Stomach (tissue), 19 donors: ENCODE results near the gene TSC22D4. TPM values are rescaled to one million over a fixed set of nuclear protein-coding genes. Genes with fewer than 3 reads are reported as not detected.
"Not testable (repeated sequence)": the region's sequence is repeated elsewhere in the genome, so short reads cannot be mapped to it uniquely, and the experiment has no call there.

Source experiments
- DNase-seq, 2 donors: peaks; one replicate each; pipeline versions ENCODE4 v3.0.0 to v3.0.0-alpha.2; 2013 to 2019
- H3K27ac ChIP-seq, 5 donors: fragments of 200-600 bp in 4 of 5; sonication (generic) in 4 of 5; one replicate each; pipeline ENCODE4 v1.5.1; 2013 to 2019; ENCODE audit warnings: mild to moderate bottlenecking in 1 of 5, moderate library complexity in 1 of 5
- H3K27me3 ChIP-seq, 3 donors: fragments of 200-600 bp; sonication (generic); one replicate each; pipeline ENCODE4 v1.5.1; 2017 to 2019; ENCODE audit warnings: mixed run types in 1 of 3
- H3K36me3 ChIP-seq, 4 donors: fragments of 200-600 bp; sonication (generic); 1 replicate in 3 of 4; 2 replicates in 1 of 4; pipeline ENCODE4 v1.5.1; 2016 to 2019
- H3K4me1 ChIP-seq, 4 donors: fragments of 200-600 bp; sonication (generic); one replicate each; pipeline ENCODE4 v1.5.1; 2016 to 2019
- H3K4me3 ChIP-seq, 4 donors: fragments of 200-600 bp; sonication (generic) in 3 of 4; one replicate each; pipeline ENCODE4 v1.5.1; 2016 to 2019; ENCODE audit warnings: mild to moderate bottlenecking in 1 of 4
- H3K9me3 ChIP-seq, 4 donors: fragments of 200-600 bp; sonication (generic); one replicate each; pipeline ENCODE4 v1.5.1; 2016 to 2019
- CTCF ChIP-seq, 7 experiments: fragments of 450-650 bp in 4 of 7; fragments of 200-600 bp in 3 of 7; sonication (generic) in 3 of 7; IDR thresholded peaks; one replicate each; pipeline ENCODE4 v1.5.1; 2016 to 2019; ENCODE audit warnings: antibody characterized with exemption in 7 of 7, control low read depth in 2 of 7, mild to moderate bottlenecking in 1 of 7
- EP300 ChIP-seq: sonication (generic); formaldehyde crosslinking; IDR thresholded peaks from one replicate; pipeline ENCODE4 v1.6.1; 2017; ENCODE audit warnings: antibody characterized with exemption
- POLR2A ChIP-seq, 4 donors: fragments of 450-650 bp; IDR thresholded peaks; one replicate each; pipeline ENCODE4 v1.6.1; 2016; ENCODE audit warnings: antibody characterized with exemption in 4 of 4, control low read depth in 2 of 4, mild to moderate bottlenecking in 1 of 4, moderate library complexity in 1 of 4
- POLR2AphosphoS5 ChIP-seq, 3 donors: sonication (generic); formaldehyde crosslinking; IDR thresholded peaks; one replicate each; pipeline ENCODE4 v1.6.1; 2016; ENCODE audit warnings: antibody characterized with exemption in 3 of 3
- WGBS, 5 donors: extraction: QIAGEN DNeasy Blood & Tissue Kit in 3 of 5; methylation state at CpG; one replicate each; pipeline versions ENCODE4 v1.1.5 to v1.1.7; 2013 to 2018; 5-methylcytosine and 5-hydroxymethylcytosine counted together
- intact Hi-C: fragments of 100-400 bp; cut with DNase I; formaldehyde crosslinking; loops from one replicate; pipeline ENCODE4 v1.15.1; 2023; ENCODE audit warnings: low total_unique reads
- long read RNA-seq, 10 donors: transcript quantifications; one replicate each; lab custom pipeline, GENCODE V29; 2026
- polyA plus RNA-seq, 3 donors: library from polyadenylated mRNA; stranded (reverse); fragments of 200-250 nt; gene quantifications; one replicate each; pipeline ENCODE4 v1.2.3, GENCODE V29; 2013
- total RNA-seq, 5 donors: library from RNA; depleted of rRNA; stranded (reverse); fragments of >200 nt; gene quantifications; one replicate each; pipeline versions ENCODE4 v1.1.0 to v1.2.3, GENCODE V29; 2014 to 2016
- donor health status: healthy with polysubstance abuse.
- donor health status: Bipolar disorder and iron deficiency.
- donor health status: healthy.

The TSC22D4 gene
- total RNA-seq: 100 to 1,000 TPM in 1 of 5 donors, 10 to 100 TPM in 3, 1 to 10 TPM in 1; 9.4 to 120 (median 28.0) TPM
- polyA plus RNA-seq: 10 to 100 TPM; 25.1 to 44.8 (median 35.0) TPM
- long read RNA-seq, donor 1, partial matches to known transcripts: 107 of 132 reads
- long read RNA-seq, donor 1, other reads (novel, unspliced or antisense): 23 of 132 reads
- long read RNA-seq, donor 2, transcript TSC22D4-203 (3 exons, 1,071 nt): minor isoform, 6 of 21 reads
- long read RNA-seq, donor 2, transcript TSC22D4-201 (5 exons, 2,383 nt): major isoform, 10 of 21 reads
- long read RNA-seq, donor 2, partial matches to known transcripts: 0 of 21 reads
- long read RNA-seq, donor 2, other reads (novel, unspliced or antisense): 0 of 21 reads
- long read RNA-seq, donor 3, transcript TSC22D4-201 (5 exons, 2,383 nt): major isoform, 6 of 80 reads
- long read RNA-seq, donor 3, partial matches to known transcripts: 65 of 80 reads
- long read RNA-seq, donor 3, other reads (novel, unspliced or antisense): 9 of 80 reads
- long read RNA-seq, donor 4: 0 reads
- long read RNA-seq, donor 5, transcript TSC22D4-201 (5 exons, 2,383 nt): major isoform, 10 of 224 reads
- long read RNA-seq, donor 5, partial matches to known transcripts: 209 of 224 reads
- long read RNA-seq, donor 5, other reads (novel, unspliced or antisense): 0 of 224 reads
- long read RNA-seq, donor 6, transcript TSC22D4-201 (5 exons, 2,383 nt): major isoform, 9 of 290 reads
- long read RNA-seq, donor 6, partial matches to known transcripts: 211 of 290 reads
- long read RNA-seq, donor 6, other reads (novel, unspliced or antisense): 64 of 290 reads
- long read RNA-seq, donor 7, transcript TSC22D4-201 (5 exons, 2,383 nt): major isoform, 6 of 23 reads
- long read RNA-seq, donor 7, partial matches to known transcripts: 16 of 23 reads
- long read RNA-seq, donor 7, other reads (novel, unspliced or antisense): 0 of 23 reads
- long read RNA-seq, donor 8, transcript TSC22D4-201 (5 exons, 2,383 nt): major isoform, 7 of 18 reads
- long read RNA-seq, donor 8, partial matches to known transcripts: 10 of 18 reads
- long read RNA-seq, donor 8, other reads (novel, unspliced or antisense): 0 of 18 reads
- long read RNA-seq, donor 9, partial matches to known transcripts: 8 of 13 reads
- long read RNA-seq, donor 9, other reads (novel, unspliced or antisense): 0 of 13 reads
- long read RNA-seq, donor 10: 0 reads

- 1% methylated on average over 23 to 27 of the region's 27 CpGs for WGBS, 5 donors
- peaks cover 43 to 64% (median 57%) of the 10 kb centered on the region in 4 donors for H3K4me1 ChIP-seq
- peak within 1 kb of the TSS; percentile 91 to 98 (median 95) for H3K27ac ChIP-seq
- no peaks in the 10 kb centered on the region for H3K9me3 ChIP-seq
- H3K27me3 ChIP-seq: no peaks in the 10 kb centered on the region
- TF ChIP-seq POLR2AphosphoS5 (IDR thresholded peaks at IDR 0.05) (peak; percentile 59 to 91 (median 89)), CTCF (IDR thresholded peaks at IDR 0.05) (no peak), POLR2A (IDR thresholded peaks at IDR 0.05) (peak in 1 of 4 donors; percentile 63), EP300 (no peak)
- peak; percentile 96 to 97 for DNase-seq
- H3K36me3 ChIP-seq: peaks cover 8 to 25% (median 14%) of the 10 kb centered on the region in 4 donors
- intact Hi-C loops: loop anchor here (10.0 kb wide), 1 partner anchor 196 kb away; the partner anchor contains the start of gene GNB2
- H3K4me3 ChIP-seq: peak within 1 kb of the TSS; percentile 97 to 100 (median 98)
Observed at GRCh38 chr7:100478958-100479660, at the start of gene TSC22D4. TSC22D4 (minus strand) TSS chr7:100479214; CDS start chr7:100478038, 1,176 bp downstream.

GRCh38 chr7:100528108-100528866 is 49.3 kb upstream of the TSC22D4 start:
- intact Hi-C loops, H3K4me3 ChIP-seq, DNase-seq, H3K4me1 ChIP-seq, H3K36me3 ChIP-seq, H3K9me3 ChIP-seq, H3K27ac ChIP-seq, H3K27me3 ChIP-seq: not testable (repeated sequence)
- WGBS, 5 donors: 67 to 84% (median 72%) methylated on average over 12 of the region's 12 CpGs

- H3K36me3 ChIP-seq, H3K27ac ChIP-seq, H3K27me3 ChIP-seq, H3K4me3 ChIP-seq, H3K9me3 ChIP-seq, DNase-seq, intact Hi-C loops, H3K4me1 ChIP-seq: not testable (repeated sequence)
- 90 to 94% methylated on average over 12 to 27 of the region's 34 CpGs; no CpG with 5 or more reads in 3 of the 5 donors for WGBS, 5 donors
Observed at GRCh38 chr7:100523192-100523591, 44.2 kb upstream of the TSC22D4 start.

GRCh38 chr7:100521909-100522593 is 43.0 kb upstream of the TSC22D4 start:
- H3K27ac ChIP-seq, H3K36me3 ChIP-seq, DNase-seq, H3K4me1 ChIP-seq, intact Hi-C loops, H3K9me3 ChIP-seq, H3K27me3 ChIP-seq, H3K4me3 ChIP-seq: not testable (repeated sequence)
- 46 to 73% (median 62%) methylated on average over 2 to 3 of the region's 3 CpGs for WGBS, 5 donors

- Histone ChIP-seq H3K4me3 (no peak overlapping the region), H3K27me3 (no peaks in the 10 kb centered on the region), H3K4me1 (peaks cover under 1 to 7% (median 5%) of the 10 kb centered on the region in 4 donors), H3K9me3 (no peaks in the 10 kb centered on the region), H3K27ac (no peak overlapping the region), H3K36me3 (no peaks in the 10 kb centered on the region)
- no peak for TF ChIP-seq EP300
- TF ChIP-seq POLR2AphosphoS5 (IDR thresholded peaks at IDR 0.05): no peak
- no peak for TF ChIP-seq CTCF (IDR thresholded peaks at IDR 0.05)
- no peak for TF ChIP-seq POLR2A (IDR thresholded peaks at IDR 0.05)
- WGBS, 5 donors: 74 to 87% (median 78%) methylated on average over 2 of the region's 2 CpGs
- DNase-seq: no peak
- intact Hi-C loops: no loop called here
Observed at GRCh38 chr7:100521076-100521475, 42.1 kb upstream of the TSC22D4 start.
